Keratinocyte (primary cell): Measurements from ENCODE around the gene TCF20. TPM values are rescaled to one million over a fixed set of nuclear protein-coding genes. Genes with fewer than 3 reads are reported as not detected.

Experiments used
- DNase-seq: peaks from one replicate; pipeline ENCODE4 v3.0.0-alpha.2; 2011; ENCODE audit warnings: low read depth, missing footprints, low spot score
- FAIRE-seq: peaks from 2 replicates; lab custom pipeline; 2011; peaks lifted over from hg19 to GRCh38; lab: Jason Lieb, UNC
- H2AFZ ChIP-seq: 2 replicates; pipeline ENCODE4 v1.6.0; 2012; ENCODE audit warnings: low read length, control low read depth, inconsistent platforms; ENCODE audit not compliant: control insufficient read depth
- H3K27ac ChIP-seq: 2 replicates; pipeline ENCODE4 v1.5.1; 2011; ENCODE audit warnings: low read length; ENCODE audit not compliant: control insufficient read depth, insufficient read depth
- H3K27me3 ChIP-seq: 3 replicates; pipeline ENCODE4 v1.6.0; 2011; ENCODE audit warnings: low read length; ENCODE audit not compliant: control insufficient read depth, insufficient read depth; ENCODE audit errors: extremely low read depth
- H3K36me3 ChIP-seq, 2 experiments: 2 replicates in 1 of 2; 3 replicates in 1 of 2; pipeline ENCODE4 v1.5.1; 2011; ENCODE audit warnings: low read length in 2 of 2, mild to moderate bottlenecking in 1 of 2; ENCODE audit not compliant: control insufficient read depth in 2 of 2, insufficient read depth in 2 of 2; ENCODE audit errors: extremely low read depth in 1 of 2
- H3K4me1 ChIP-seq: 3 replicates; pipeline ENCODE4 v1.5.1; 2011; ENCODE audit warnings: low read length; ENCODE audit not compliant: control insufficient read depth, insufficient read depth; ENCODE audit errors: extremely low read depth
- H3K4me2 ChIP-seq: 3 replicates; pipeline ENCODE4 v1.6.0; 2011; ENCODE audit warnings: low read depth, low read length; ENCODE audit not compliant: control insufficient read depth, insufficient read depth; ENCODE audit errors: extremely low read depth
- H3K4me3 ChIP-seq, 3 experiments: fragments of 200-600 bp in 1 of 3; sonication (generic) in 1 of 3; 2 replicates in 2 of 3; 3 replicates in 1 of 3; pipeline ENCODE4 v1.5.1; 2011 to 2016; ENCODE audit warnings: low read length in 3 of 3, mild to moderate bottlenecking in 3 of 3, control low read depth in 2 of 3, inconsistent platforms in 1 of 3, low read depth in 1 of 3, mixed read lengths in 1 of 3, mixed run types in 1 of 3, moderate library complexity in 1 of 3; ENCODE audit not compliant: control insufficient read depth in 2 of 3, insufficient read depth in 2 of 3; ENCODE audit errors: extremely low read depth in 1 of 3
- H3K79me2 ChIP-seq: 2 replicates; pipeline ENCODE4 v1.6.0; 2012; ENCODE audit warnings: low read length; ENCODE audit not compliant: control insufficient read depth, insufficient read depth
- H3K9ac ChIP-seq: 3 replicates; pipeline ENCODE4 v1.6.0; 2011; ENCODE audit warnings: low read length; ENCODE audit not compliant: control insufficient read depth, insufficient read depth; ENCODE audit errors: extremely low read depth
- H3K9me1 ChIP-seq: 3 replicates; pipeline ENCODE4 v1.6.0; 2011; ENCODE audit warnings: low read length; ENCODE audit not compliant: control insufficient read depth, insufficient read depth; ENCODE audit errors: extremely low read depth
- H3K9me3 ChIP-seq: 2 replicates; pipeline ENCODE4 v1.5.1; 2012; ENCODE audit warnings: low read depth, low read length; ENCODE audit not compliant: control insufficient read depth
- H4K20me1 ChIP-seq: 3 replicates; pipeline ENCODE4 v1.6.0; 2011; ENCODE audit warnings: low read length; ENCODE audit not compliant: control insufficient read depth, insufficient read depth; ENCODE audit errors: extremely low read depth
- CTCF ChIP-seq, 3 experiments: IDR thresholded peaks in 1 of 3; conservative IDR thresholded peaks in 1 of 3; optimal IDR thresholded peaks in 1 of 3; 2 replicates in 2 of 3; 3 replicates in 1 of 3; pipeline versions ENCODE3 to v1.5.1; 2011; ENCODE audit warnings: low read length in 3 of 3, mild to moderate bottlenecking in 3 of 3, moderate library complexity in 2 of 3, control low read depth in 1 of 3, inconsistent platforms in 1 of 3; ENCODE audit not compliant: insufficient read depth in 2 of 3; ENCODE audit errors: extremely low read depth in 1 of 3
- EZH2 ChIP-seq: IDR thresholded peaks from one replicate; pipeline ENCODE4 v1.6.1; 2012; ENCODE audit warnings: inconsistent platforms, mild to moderate bottlenecking, low read length, moderate library complexity
- dilution Hi-C: fragments of 300-500 bp; cut with MboI; formaldehyde crosslinking; loops from one replicate; pipeline ENCODE4 v1.7.0; 2020; ENCODE audit warnings: low sequenced_read_pairs; ENCODE audit not compliant: extremely low pct_ligation_motif_present
- polyA plus RNA-seq, 5 experiments: library from polyadenylated mRNA; depleted of rRNA in 3 of 5; stranded (reverse) in 3 of 5; stranded (forward) in 1 of 5; unstranded in 1 of 5; fragments of >200 nt; gene quantifications; 1 replicate in 1 of 5; 2 replicates in 3 of 5; 3 replicates in 1 of 5; pipeline versions ENCODE4 v1.2.1 to v1.2.3, GENCODE V29; 2011 to 2012; ENCODE audit warnings: missing spikeins in 2 of 5, low read depth in 1 of 5, low replicate concordance in 1 of 5

The TCF20 gene
- polyA plus RNA-seq, 1 donor (not counting 4 experiments of a cell fraction or from before 2014, with no cell fraction given), result 23.9 TPM

DNA sequence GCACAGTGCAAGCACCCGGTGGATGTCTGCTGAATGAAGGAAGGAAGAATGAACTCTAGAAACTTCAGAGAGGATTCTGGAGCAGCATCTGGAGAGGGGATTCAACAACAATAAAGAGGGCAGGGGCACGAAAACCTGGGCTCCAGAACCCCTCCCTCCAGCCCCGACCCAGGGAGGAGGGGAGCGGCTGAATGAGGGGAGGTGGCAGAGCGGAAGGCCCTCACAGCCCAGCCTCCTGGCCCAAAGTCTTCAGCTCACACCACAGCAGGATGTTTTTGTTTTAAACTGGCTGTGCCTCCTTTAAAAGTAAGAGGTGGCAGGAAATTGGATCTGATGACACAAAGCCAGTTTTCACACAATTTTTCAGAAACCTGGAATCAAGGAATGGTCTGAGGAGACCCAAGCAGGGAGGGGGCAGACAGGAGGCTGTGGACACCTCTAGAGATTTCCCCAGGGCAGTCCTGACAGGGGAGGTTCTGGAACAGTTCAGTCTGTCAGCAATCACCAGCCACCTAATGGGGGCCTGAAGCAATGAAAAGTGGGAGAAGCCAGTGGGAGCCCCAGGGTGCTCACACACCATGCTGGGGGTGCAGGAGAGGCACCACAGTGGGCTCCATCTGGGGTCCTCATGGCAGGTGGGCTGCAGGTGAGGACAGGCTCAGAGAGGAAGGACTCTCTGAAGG is 44.4 kb upstream of the TCF20 start:
- Histone ChIP-seq H3K27ac (no peak overlapping the region), H3K9ac (no peak overlapping the region), H2AFZ (no peak overlapping the region), H3K27me3 (no peaks in the 10 kb centered on the region), H3K79me2 (no peaks in the 10 kb centered on the region), H3K4me2 (no peak overlapping the region), H3K36me3 (no peaks in the 10 kb centered on the region), H3K9me3 (no peaks in the 10 kb centered on the region), H3K9me1 (peaks cover 6% of the 10 kb centered on the region), H3K4me1 (peaks cover 47% of the 10 kb centered on the region), H4K20me1 (peaks cover 6% of the 10 kb centered on the region), H3K4me3 (no peak overlapping the region)
- dilution Hi-C loops, result no loop called here
- TF ChIP-seq CTCF (optimal IDR thresholded peaks at IDR 0.05 in 1 of 3, IDR thresholded peaks at IDR 0.05 in 1 of 3, conservative IDR thresholded peaks at IDR 0.05 in 1 of 3; ENCODE audit: extremely low read depth in 1 of 3, insufficient read depth in 2 of 3, low read length in 3 of 3) (no peak), EZH2 (no peak)
- no peak for FAIRE-seq
- DNase-seq, result no peak

- H3K4me3 ChIP-seq, result no peak overlapping the region
- H3K36me3 ChIP-seq, result no peaks in the 10 kb centered on the region
- H3K9me3 ChIP-seq, result no peaks in the 10 kb centered on the region
- H2AFZ ChIP-seq, result no peak overlapping the region
- H3K27me3 ChIP-seq, result no peaks in the 10 kb centered on the region
- H3K79me2 ChIP-seq, result no peaks in the 10 kb centered on the region
- H3K9me1 ChIP-seq, result peaks cover 6% of the 10 kb centered on the region
- peak overlapping the region; percentile 67 for H3K4me2 ChIP-seq
- peak; percentile 74 for FAIRE-seq
- peaks cover 6% of the 10 kb centered on the region for H4K20me1 ChIP-seq
- H3K4me1 ChIP-seq, result peaks cover 47% of the 10 kb centered on the region
- DNase-seq, result peak; percentile 59
- dilution Hi-C loops, result no loop called here
- no peak overlapping the region for H3K27ac ChIP-seq
- TF ChIP-seq CTCF (optimal IDR thresholded peaks at IDR 0.05 in 1 of 3, IDR thresholded peaks at IDR 0.05 in 1 of 3, conservative IDR thresholded peaks at IDR 0.05 in 1 of 3; ENCODE audit: extremely low read depth in 1 of 3, insufficient read depth in 2 of 3, low read length in 3 of 3) (peak; percentile 47 to 60 (median 54)), EZH2 (no peak)
- H3K9ac ChIP-seq, result no peak overlapping the region
Measured at GRCh38 chr22:42313804-42314581, 43.5 kb upstream of the TCF20 start.
